CD8-positive, alpha-beta memory T cell (primary cell): ENCODE data around the gene UMPS. TPM values are rescaled to one million over a fixed set of nuclear protein-coding genes. Genes with fewer than 3 reads are reported as not detected.
A peak's percentile ranks its signal among the peaks of the same experiment; 100 is the strongest.

ENCODE experiments used
- CTCF ChIA-PET: fragments of 350-600 bp; sonication (Branson Sonifier 250); formaldehyde crosslinking; loops from one replicate; lab custom pipeline; 2021; ENCODE audit warnings: antibody characterized with exemption; lab: Charles Lee
- POLR2A ChIA-PET: fragments of 350-600 bp; sonication (Branson Sonifier 250); formaldehyde crosslinking; loops from one replicate; lab custom pipeline; 2021; ENCODE audit warnings: antibody characterized with exemption; lab: Charles Lee
- DNase-seq, 5 donors: peaks; one replicate each; pipeline versions ENCODE4 v3.0.0 to v3.0.0-alpha.2; 2020 to 2022; ENCODE audit warnings: mixed read lengths in 1 of 5
- H3K27ac ChIP-seq: one replicate; pipeline ENCODE4 v1.7.0; 2013; ENCODE audit warnings: low read depth, mild to moderate bottlenecking, low read length, moderate library complexity
- H3K27me3 ChIP-seq: 2 replicates; pipeline ENCODE4 v1.7.0; 2013; ENCODE audit warnings: low read length, mild to moderate bottlenecking; ENCODE audit not compliant: insufficient read depth, poor library complexity, severe bottlenecking
- H3K36me3 ChIP-seq: 2 replicates; pipeline ENCODE4 v1.7.0; 2013; ENCODE audit warnings: mild to moderate bottlenecking, low read length, moderate library complexity; ENCODE audit not compliant: insufficient read depth
- H3K4me1 ChIP-seq: 2 replicates; pipeline ENCODE4 v1.7.0; 2013; ENCODE audit warnings: mild to moderate bottlenecking, low read length, moderate library complexity; ENCODE audit not compliant: insufficient read depth
- H3K4me3 ChIP-seq: 2 replicates; pipeline ENCODE4 v1.7.0; 2013; ENCODE audit warnings: mild to moderate bottlenecking, low read length
- H3K9me3 ChIP-seq: 2 replicates; pipeline ENCODE4 v1.7.0; 2013; ENCODE audit warnings: mild to moderate bottlenecking, low read length
- H3K27ac Mint-ChIP-seq, 8 donors: one replicate each; pipeline ENCODE4 v1.8.0; 2020 to 2021; ENCODE audit warnings: mixed read lengths in 8 of 8, mild to moderate bottlenecking in 6 of 8, inconsistent platforms in 3 of 8, moderate library complexity in 3 of 8
- H3K27me3 Mint-ChIP-seq, 2 donors: one replicate each; pipeline ENCODE4 v1.8.0; 2020 to 2021; ENCODE audit warnings: mixed read lengths in 2 of 2, mild to moderate bottlenecking in 1 of 2, moderate library complexity in 1 of 2
- H3K36me3 Mint-ChIP-seq, 3 donors: one replicate each; pipeline ENCODE4 v1.8.0; 2020 to 2021; ENCODE audit warnings: mixed read lengths in 3 of 3, inconsistent platforms in 1 of 3, mild to moderate bottlenecking in 1 of 3
- H3K4me1 Mint-ChIP-seq, 3 donors: one replicate each; pipeline ENCODE4 v1.8.0; 2020 to 2021; ENCODE audit warnings: mixed read lengths in 3 of 3, inconsistent platforms in 1 of 3, mild to moderate bottlenecking in 1 of 3
- H3K4me3 Mint-ChIP-seq, 7 donors: one replicate each; pipeline ENCODE4 v1.8.0; 2020 to 2021; ENCODE audit warnings: mixed read lengths in 7 of 7, mild to moderate bottlenecking in 6 of 7, moderate library complexity in 4 of 7, inconsistent platforms in 2 of 7
- H3K9me3 Mint-ChIP-seq, 5 donors: one replicate each; pipeline ENCODE4 v1.8.0; 2020 to 2022; ENCODE audit warnings: mixed read lengths in 5 of 5, mild to moderate bottlenecking in 3 of 5, moderate library complexity in 2 of 5, inconsistent platforms in 1 of 5
- polyA plus RNA-seq: library from polyadenylated mRNA; unstranded; fragments of 300-500 nt; fragmentation: Illumina TruSeq; gene quantifications from one replicate; pipeline ENCODE4 v1.2.3, GENCODE V29; 2021
- total RNA-seq, 2 experiments: library from RNA; stranded (reverse); gene quantifications; one replicate each; pipeline ENCODE4 v1.2.3, GENCODE V29; 2021

UMPS gene
- total and polyA plus RNA-seq, 3 experiments from 2014 or later = 26.4 to 74.1 (median 65.2) TPM

DNA sequence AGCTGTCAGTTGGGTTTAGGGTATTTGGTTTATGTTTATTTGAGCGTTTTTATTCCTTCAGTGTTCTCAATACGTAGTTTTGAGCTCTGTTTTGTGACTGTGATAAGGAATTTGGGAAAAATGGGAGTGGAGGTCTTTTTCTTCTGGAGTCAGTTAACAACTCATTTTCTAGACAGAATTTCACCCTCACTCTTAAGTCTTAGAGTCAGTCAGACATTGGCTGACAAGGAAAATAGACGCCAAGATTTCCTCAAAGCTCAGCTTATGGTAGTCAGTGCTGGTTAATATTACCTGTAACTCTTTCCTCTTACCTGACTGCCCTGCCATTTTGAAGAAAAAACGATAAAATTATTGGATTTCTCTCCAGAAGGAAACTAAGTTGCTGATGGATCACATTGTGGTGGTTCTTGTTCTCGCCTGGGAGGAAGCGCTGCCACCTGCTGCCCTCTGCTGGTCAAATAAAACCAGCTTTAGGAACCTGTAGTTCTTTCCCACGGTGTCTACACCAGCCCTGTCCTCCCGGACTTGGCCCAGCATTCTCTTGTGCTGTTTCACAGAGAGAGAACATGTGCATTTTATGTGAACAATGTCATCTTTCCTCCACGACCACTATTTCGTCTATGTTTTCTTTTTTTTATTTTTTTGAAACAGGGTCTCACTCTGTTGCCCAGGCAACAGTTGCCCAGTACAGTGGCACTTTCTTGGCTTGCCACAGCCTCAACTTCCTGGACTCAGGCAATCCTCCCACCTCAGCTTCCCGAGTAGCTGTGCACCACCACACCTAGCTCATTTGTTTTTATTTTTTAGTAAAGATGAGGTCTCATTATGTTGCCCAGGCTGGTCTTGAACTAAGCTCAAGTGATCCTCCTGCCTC is 41.4 kb upstream of the UMPS start:
- H3K27me3 Mint-ChIP-seq = peaks cover 15 to 30% of the 10 kb centered on the region in 2 donors
- H3K9me3 Mint-ChIP-seq = no peaks in the 10 kb centered on the region
- peak; percentile 48 to 71 (median 54) for DNase-seq
- CTCF ChIA-PET = interaction anchor here (0.8 to 4.3 kb wide), 18 partner anchors 8 to 897 kb away, joined by 3 to 79 read pairs (median 4); partner anchors contain the start of gene UMPS
- Histone ChIP-seq H3K4me3 (no peak overlapping the region), H3K36me3 (no peaks in the 10 kb centered on the region), H3K27ac (no peak overlapping the region), H3K4me1 (no peaks in the 10 kb centered on the region), H3K9me3 (no peaks in the 10 kb centered on the region), H3K27me3 (no peaks in the 10 kb centered on the region)
- no peaks in the 10 kb centered on the region for H3K36me3 Mint-ChIP-seq
- H3K4me3 Mint-ChIP-seq = no peak overlapping the region
- POLR2A ChIA-PET = no interaction called here
- H3K4me1 Mint-ChIP-seq = peaks cover 2 to 6% (median 5%) of the 10 kb centered on the region in 3 donors
- no peak overlapping the region for H3K27ac Mint-ChIP-seq

DNA sequence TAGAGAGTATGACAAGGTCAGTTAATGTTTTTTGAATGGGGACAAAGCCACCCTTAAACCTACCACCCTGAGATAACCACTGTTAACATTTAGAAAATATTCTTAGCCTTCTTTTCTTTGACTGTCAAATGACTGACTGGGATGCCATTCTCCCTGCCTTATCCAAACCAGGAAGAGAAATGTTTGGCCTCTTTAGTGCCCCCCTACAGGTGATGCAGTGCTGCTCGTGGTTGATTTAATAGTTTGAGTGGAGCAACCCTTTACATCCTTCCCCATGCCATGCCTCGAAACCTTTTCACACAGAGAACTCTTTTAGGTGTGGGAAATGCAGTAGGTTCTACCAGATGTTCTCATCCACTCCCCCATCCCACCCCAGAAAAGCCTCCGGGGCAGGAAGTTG is 38.7 kb upstream of the UMPS start:
- no peaks in the 10 kb centered on the region for H3K4me1 ChIP-seq
- H3K27ac ChIP-seq = no peak overlapping the region
- no peak overlapping the region for H3K4me3 Mint-ChIP-seq
- peaks cover 9 to 15% of the 10 kb centered on the region in 2 donors for H3K27me3 Mint-ChIP-seq
- H3K27me3 ChIP-seq = no peaks in the 10 kb centered on the region
- POLR2A ChIA-PET = no interaction called here
- CTCF ChIA-PET = interaction anchor here (4.3 kb wide), 1 partner anchor 129 kb away, joined by 79 read pairs; no protein-coding TSS in a partner anchor
- no peak for DNase-seq
- H3K9me3 Mint-ChIP-seq = no peaks in the 10 kb centered on the region
- H3K36me3 ChIP-seq = no peaks in the 10 kb centered on the region
- no peak overlapping the region for H3K4me3 ChIP-seq
- H3K9me3 ChIP-seq = no peaks in the 10 kb centered on the region
- H3K36me3 Mint-ChIP-seq = no peaks in the 10 kb centered on the region
- H3K4me1 Mint-ChIP-seq = peaks cover 2 to 6% (median 5%) of the 10 kb centered on the region in 3 donors
- peak overlapping the region in 1 of 8 donors; percentile 48 for H3K27ac Mint-ChIP-seq

DNA sequence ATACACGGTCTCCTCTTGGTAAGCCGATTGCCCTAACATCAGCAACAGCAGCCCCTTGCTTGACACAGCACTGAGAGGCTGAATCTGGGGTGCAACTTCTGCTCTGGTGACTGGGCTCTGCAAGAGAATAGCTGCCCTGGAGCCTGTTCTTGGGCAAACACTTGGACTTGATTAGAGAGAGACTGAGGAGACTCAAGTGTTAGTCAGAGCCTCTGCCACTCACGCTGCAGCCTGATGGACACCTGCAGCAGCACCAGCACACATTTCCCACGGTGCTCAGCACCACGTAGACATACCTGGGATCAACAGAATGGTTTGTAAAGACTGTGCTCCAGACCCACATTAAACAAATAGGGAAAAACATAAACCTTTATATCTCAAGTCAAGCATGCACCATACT is 35.8 kb upstream of the UMPS start:
- ChIA-PET POLR2A (no interaction called here), CTCF (interaction anchor here (1.1 kb wide), 1 partner anchor 129 kb away, joined by 3 read pairs; no protein-coding TSS in a partner anchor)
- Mint-ChIP-seq H3K27ac (peak overlapping the region in 1 of 8 donors; percentile 65), H3K36me3 (no peaks in the 10 kb centered on the region), H3K9me3 (no peaks in the 10 kb centered on the region), H3K27me3 (peaks cover 5 to 12% of the 10 kb centered on the region in 2 donors), H3K4me3 (no peak overlapping the region), H3K4me1 (no peaks in the 10 kb centered on the region)
- Histone ChIP-seq H3K9me3 (no peaks in the 10 kb centered on the region), H3K36me3 (no peaks in the 10 kb centered on the region), H3K27ac (no peak overlapping the region), H3K27me3 (no peaks in the 10 kb centered on the region), H3K4me1 (no peaks in the 10 kb centered on the region), H3K4me3 (no peak overlapping the region)
- no peak for DNase-seq

DNA sequence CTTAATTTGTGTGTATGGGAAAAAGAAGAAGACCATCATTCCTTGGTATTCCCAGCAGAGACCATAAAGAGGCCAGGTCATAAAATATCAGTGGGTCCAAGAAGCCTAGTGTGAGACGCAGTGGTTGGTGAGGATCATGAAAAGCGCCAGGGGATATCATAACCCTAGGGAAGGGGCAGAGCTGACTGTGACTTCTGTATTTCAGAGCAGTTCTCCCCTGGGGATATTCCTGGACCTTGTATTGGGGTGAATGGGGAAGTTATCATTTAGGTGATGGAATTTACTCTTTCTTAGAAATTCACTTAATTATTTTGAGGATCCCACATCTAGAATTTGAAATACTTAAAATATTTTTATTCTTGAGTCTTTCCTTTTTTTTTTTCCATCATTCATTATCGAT is 34.9 kb upstream of the UMPS start:
- no peaks in the 10 kb centered on the region for H3K4me1 ChIP-seq
- no peaks in the 10 kb centered on the region for H3K9me3 Mint-ChIP-seq
- no peak overlapping the region for H3K4me3 ChIP-seq
- H3K36me3 ChIP-seq = no peaks in the 10 kb centered on the region
- no peak for DNase-seq
- POLR2A ChIA-PET = no interaction called here
- H3K27me3 ChIP-seq = no peaks in the 10 kb centered on the region
- no peaks in the 10 kb centered on the region for H3K36me3 Mint-ChIP-seq
- peaks cover 8 to 10% of the 10 kb centered on the region in 2 donors for H3K27me3 Mint-ChIP-seq
- H3K27ac ChIP-seq = no peak overlapping the region
- CTCF ChIA-PET = no interaction called here
- no peaks in the 10 kb centered on the region for H3K9me3 ChIP-seq
- H3K4me1 Mint-ChIP-seq = no peaks in the 10 kb centered on the region
- no peak overlapping the region for H3K27ac Mint-ChIP-seq
- no peak overlapping the region for H3K4me3 Mint-ChIP-seq

DNA sequence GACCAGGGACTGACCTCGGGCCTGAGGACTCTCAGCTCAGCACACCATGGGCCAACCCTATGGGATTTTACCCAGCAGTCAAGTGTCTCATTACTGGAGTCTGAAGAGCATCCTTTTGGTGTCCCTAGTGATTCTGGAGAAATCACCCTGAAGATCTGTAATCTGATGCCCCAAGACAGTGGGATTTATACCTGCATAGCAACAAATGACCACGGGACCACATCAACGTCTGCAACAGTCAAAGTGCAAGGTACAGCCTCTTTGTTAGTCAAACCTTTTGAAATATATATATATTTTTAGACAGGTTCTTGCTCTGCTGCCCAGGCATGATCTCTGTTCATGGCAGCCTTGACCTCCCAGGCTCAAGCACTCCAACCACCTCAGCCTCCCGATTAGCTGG is 34.2 kb upstream of the UMPS start:
- POLR2A ChIA-PET = no interaction called here
- no peak for DNase-seq
- Histone ChIP-seq H3K27ac (no peak overlapping the region), H3K4me3 (no peak overlapping the region), H3K27me3 (no peaks in the 10 kb centered on the region), H3K36me3 (no peaks in the 10 kb centered on the region), H3K4me1 (no peaks in the 10 kb centered on the region), H3K9me3 (no peaks in the 10 kb centered on the region)
- CTCF ChIA-PET = interaction anchor here (1.2 kb wide), 1 partner anchor 7 kb away, joined by 5 read pairs; no protein-coding TSS in a partner anchor
- H3K4me1 Mint-ChIP-seq = no peaks in the 10 kb centered on the region
- peaks cover 14 to 17% of the 10 kb centered on the region in 2 donors for H3K27me3 Mint-ChIP-seq
- no peak overlapping the region for H3K4me3 Mint-ChIP-seq
- H3K9me3 Mint-ChIP-seq = no peaks in the 10 kb centered on the region
- H3K27ac Mint-ChIP-seq = no peak overlapping the region
- H3K36me3 Mint-ChIP-seq = no peaks in the 10 kb centered on the region

DNA sequence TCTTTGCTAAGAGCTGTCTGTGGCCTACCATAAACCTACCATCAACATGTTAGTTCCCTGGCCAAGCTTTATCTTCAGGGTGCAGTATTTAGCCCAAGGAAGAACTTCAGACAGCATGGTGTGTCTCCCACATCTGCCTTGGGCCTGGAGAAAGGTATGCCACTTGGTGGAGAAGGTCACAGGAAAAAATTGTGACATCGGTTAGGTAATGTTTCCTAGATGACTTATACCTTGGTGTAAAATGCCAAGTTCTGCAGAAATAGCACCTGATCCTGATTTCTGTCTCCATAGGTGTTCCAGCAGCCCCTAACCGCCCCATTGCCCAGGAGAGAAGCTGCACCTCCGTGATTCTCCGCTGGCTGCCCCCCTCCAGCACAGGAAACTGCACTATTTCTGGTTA is 33.0 kb upstream of the UMPS start:
- H3K27ac Mint-ChIP-seq = no peak overlapping the region
- H3K27me3 ChIP-seq = no peaks in the 10 kb centered on the region
- no peaks in the 10 kb centered on the region for H3K9me3 ChIP-seq
- H3K27ac ChIP-seq = no peak overlapping the region
- no peak overlapping the region for H3K4me3 ChIP-seq
- H3K4me1 Mint-ChIP-seq = no peaks in the 10 kb centered on the region
- no peaks in the 10 kb centered on the region for H3K9me3 Mint-ChIP-seq
- H3K4me3 Mint-ChIP-seq = no peak overlapping the region
- DNase-seq = no peak
- H3K36me3 ChIP-seq = no peaks in the 10 kb centered on the region
- no peaks in the 10 kb centered on the region for H3K4me1 ChIP-seq
- no peaks in the 10 kb centered on the region for H3K36me3 Mint-ChIP-seq
- ChIA-PET CTCF (interaction anchor here (1.2 kb wide), 1 partner anchor 9 kb away, joined by 5 read pairs; no protein-coding TSS in a partner anchor), POLR2A (no interaction called here)
- peaks cover 16 to 17% of the 10 kb centered on the region in 2 donors for H3K27me3 Mint-ChIP-seq

DNA sequence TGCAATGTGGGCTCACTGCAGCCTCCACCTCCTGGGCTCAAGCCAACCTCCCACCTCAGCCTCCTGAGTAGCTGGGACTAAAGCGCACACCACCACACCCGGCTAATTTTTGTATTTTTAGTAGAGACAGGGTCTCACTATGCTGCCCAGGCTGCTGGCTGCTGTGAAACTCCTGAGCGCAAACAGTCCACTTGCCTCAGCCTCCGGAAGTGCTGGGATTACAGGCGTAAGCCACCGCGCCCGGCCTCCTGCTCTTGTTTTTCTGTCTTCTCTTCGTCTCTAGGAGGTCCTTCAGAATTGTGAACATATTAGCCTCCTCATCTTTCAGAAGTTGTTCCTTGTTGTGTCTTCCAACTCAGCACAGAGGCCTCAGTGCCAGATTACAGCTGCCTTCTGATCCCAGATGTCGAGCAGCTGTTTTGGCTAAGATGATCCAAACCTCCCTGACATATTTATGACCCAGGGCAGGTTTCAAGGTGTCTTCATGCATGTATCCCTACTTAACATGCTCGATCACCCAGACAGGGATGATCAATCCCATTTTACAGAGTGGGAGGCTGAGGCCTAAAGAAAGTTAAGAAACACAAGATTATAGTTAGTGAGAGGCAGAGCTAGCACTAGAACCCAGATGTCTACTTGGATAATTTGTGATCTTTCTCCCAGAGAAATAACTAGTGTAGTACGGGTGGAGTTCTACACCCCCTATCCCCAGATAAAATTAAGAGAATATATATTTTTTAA is 32.1 kb upstream of the UMPS start:
- Histone ChIP-seq H3K27ac (no peak overlapping the region), H3K36me3 (no peaks in the 10 kb centered on the region), H3K4me1 (no peaks in the 10 kb centered on the region), H3K9me3 (no peaks in the 10 kb centered on the region), H3K27me3 (no peaks in the 10 kb centered on the region), H3K4me3 (no peak overlapping the region)
- no peaks in the 10 kb centered on the region for H3K36me3 Mint-ChIP-seq
- H3K27me3 Mint-ChIP-seq = peaks cover 23 to 24% of the 10 kb centered on the region in 2 donors
- CTCF ChIA-PET = interaction anchor here (1.9 kb wide), 1 partner anchor 9 kb away, joined by 7 read pairs; no protein-coding TSS in a partner anchor
- no peak overlapping the region for H3K4me3 Mint-ChIP-seq
- DNase-seq = no peak
- H3K4me1 Mint-ChIP-seq = no peaks in the 10 kb centered on the region
- H3K27ac Mint-ChIP-seq = no peak overlapping the region
- POLR2A ChIA-PET = no interaction called here
- H3K9me3 Mint-ChIP-seq = no peaks in the 10 kb centered on the region

DNA sequence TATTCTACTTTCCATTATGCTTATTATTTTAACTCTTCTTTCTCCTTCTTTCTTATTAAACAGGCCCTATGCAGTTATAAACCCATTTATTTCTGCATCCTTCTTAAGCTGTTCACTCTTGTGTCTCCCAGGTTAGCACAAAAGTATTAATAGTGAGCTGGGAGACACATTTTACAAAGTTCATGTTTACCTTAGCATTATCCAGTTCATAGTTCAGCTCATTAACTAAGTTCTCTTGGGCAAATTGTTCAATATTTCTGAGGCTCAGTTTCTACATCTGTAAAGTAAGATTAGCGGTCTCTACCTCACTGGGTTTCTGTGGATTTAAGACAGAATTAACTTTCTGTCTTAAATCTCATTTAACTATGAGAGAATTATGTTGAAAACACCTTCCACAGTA is 31.2 kb upstream of the UMPS start:
- H3K27ac ChIP-seq = no peak overlapping the region
- CTCF ChIA-PET = interaction anchor here (1.9 kb wide), 1 partner anchor 10 kb away, joined by 7 read pairs; no protein-coding TSS in a partner anchor
- H3K4me3 Mint-ChIP-seq = no peak overlapping the region
- no peaks in the 10 kb centered on the region for H3K4me1 Mint-ChIP-seq
- no peaks in the 10 kb centered on the region for H3K4me1 ChIP-seq
- H3K27ac Mint-ChIP-seq = no peak overlapping the region
- no peak overlapping the region for H3K4me3 ChIP-seq
- POLR2A ChIA-PET = no interaction called here
- no peaks in the 10 kb centered on the region for H3K27me3 ChIP-seq
- H3K9me3 Mint-ChIP-seq = no peaks in the 10 kb centered on the region
- no peaks in the 10 kb centered on the region for H3K36me3 Mint-ChIP-seq
- H3K27me3 Mint-ChIP-seq = peaks cover 23 to 25% of the 10 kb centered on the region in 2 donors
- H3K9me3 ChIP-seq = no peaks in the 10 kb centered on the region
- no peak for DNase-seq
- no peaks in the 10 kb centered on the region for H3K36me3 ChIP-seq
